HCT116 (cell line): ENCODE measurements around the gene UBR2. TPM values are rescaled to one million over a fixed set of nuclear protein-coding genes. Genes with fewer than 3 reads are reported as not detected.
"Not testable (repeated sequence)": the region's sequence is repeated elsewhere in the genome, so short reads cannot be mapped to it uniquely, and the experiment has no call there.

ENCODE experiments used
- ATAC-seq: fragments of 200-7000 bp; cut with Tn5 transposase; 2 replicates; pipeline ENCODE4 v1.9.1; 2020; ENCODE audit warnings: mild to moderate bottlenecking, moderate library complexity
- BruUV-seq: library from RNA; stranded (reverse); fragments of 400-500 nt; replicated peaks from 2 replicates; lab custom pipeline; 2021; lab: Mats Ljungman, UMichigan
- CTCF ChIA-PET: fragments of 300-600 bp; sonication (Branson Sonifier 250); formaldehyde crosslinking; loops from one replicate; lab custom pipeline; 2021; ENCODE audit warnings: antibody characterized with exemption; lab: Charles Lee
- POLR2A ChIA-PET: fragments of 300-600, 350-600 bp; sonication (Branson Sonifier 250); formaldehyde crosslinking; loops from one replicate; lab custom pipeline; 2021; ENCODE audit warnings: antibody characterized with exemption; lab: Charles Lee
- RAD21 ChIA-PET, 2 experiments: fragments of 300-600 bp; sonication (Branson Sonifier 250); formaldehyde crosslinking; loops; one replicate each; lab custom pipeline; 2023; ENCODE audit warnings: low total read pairs in 2 of 2; ENCODE audit not compliant: uncharacterized antibody in 2 of 2, unreplicated experiment in 2 of 2, low non-redundant PET in 1 of 2; lab: Charles Lee
- DNase-seq: peaks from one replicate; pipeline ENCODE4 v3.0.0-alpha.2; 2010; ENCODE audit warnings: low read depth, low spot score
- H2AFZ ChIP-seq: fragments of 200-600 bp; shearing (Covaris generic), sonication (generic); 2 replicates; pipeline ENCODE4 v1.6.1; 2017; ENCODE audit warnings: low read depth, mixed run types, mixed read lengths, antibody characterized with exemption, low read length; ENCODE audit not compliant: poor library complexity, severe bottlenecking
- H3K27ac ChIP-seq: 2 replicates; pipeline ENCODE4 v1.5.1; 2012; ENCODE audit warnings: low read depth, low read length
- H3K27me3 ChIP-seq: fragments of 200-600 bp; sonication (generic); 2 replicates; pipeline ENCODE4 v1.6.1; 2016; ENCODE audit warnings: mixed run types, low read length, mixed read lengths; ENCODE audit not compliant: insufficient read depth
- H3K36me3 ChIP-seq, 2 experiments: fragments of 200-500 bp in 1 of 2; fragments of 200-600 bp in 1 of 2; sonication (Bioruptor generic) in 1 of 2; sonication (generic) in 1 of 2; 2 replicates each; pipeline versions ENCODE4 v1.5.1 to v1.6.1; 2014 to 2016; ENCODE audit warnings: low read length in 2 of 2, inconsistent platforms in 1 of 2, mixed read lengths in 1 of 2, mixed run types in 1 of 2; ENCODE audit not compliant: insufficient read depth in 2 of 2, control insufficient read depth in 1 of 2
- H3K4me1 ChIP-seq, 2 experiments: fragments of 200-600 bp in 1 of 2; sonication (generic) in 1 of 2; 2 replicates each; pipeline versions ENCODE4 v1.5.1 to v1.6.1; 2012 to 2017; ENCODE audit warnings: low read length in 2 of 2, inconsistent platforms in 1 of 2, mild to moderate bottlenecking in 1 of 2, mixed read lengths in 1 of 2, mixed run types in 1 of 2, moderate library complexity in 1 of 2; ENCODE audit not compliant: insufficient read depth in 2 of 2, control insufficient read depth in 1 of 2
- H3K4me2 ChIP-seq: fragments of 200-600 bp; sonication (generic); 2 replicates; pipeline ENCODE4 v1.6.1; 2017; ENCODE audit warnings: mixed run types, low read length, mixed read lengths
- H3K4me3 ChIP-seq, 2 experiments: fragments of 200-600 bp in 1 of 2; sonication (generic) in 1 of 2; replicated peaks in 1 of 2; 2 replicates each; pipeline ENCODE4 v1.5.1; 2011 to 2016; ENCODE audit warnings: low read length in 2 of 2, control low read depth in 1 of 2, low read depth in 1 of 2, mild to moderate bottlenecking in 1 of 2, mixed read lengths in 1 of 2, mixed run types in 1 of 2
- H3K79me2 ChIP-seq: fragments of 200-600 bp; sonication (generic); 2 replicates; pipeline ENCODE4 v1.6.1; 2017; ENCODE audit warnings: mild to moderate bottlenecking, mixed run types, low read length, moderate library complexity, mixed read lengths; ENCODE audit not compliant: insufficient read depth
- H3K9ac ChIP-seq: fragments of 200-600 bp; sonication (generic); 2 replicates; pipeline ENCODE4 v1.6.1; 2016; ENCODE audit warnings: low read length, mixed read lengths
- H3K9me2 ChIP-seq: fragments of 200-600 bp; sonication (generic), shearing (Covaris generic); 2 replicates; pipeline ENCODE4 v1.6.1; 2017; ENCODE audit warnings: mixed run types, mild to moderate bottlenecking, moderate library complexity; ENCODE audit not compliant: insufficient read depth
- H3K9me3 ChIP-seq, 2 experiments: fragments of 200-500 bp in 1 of 2; fragments of 200-600 bp in 1 of 2; sonication (Bioruptor generic) in 1 of 2; sonication (generic) in 1 of 2; 2 replicates each; pipeline ENCODE4 v1.6.1; 2014 to 2017; ENCODE audit warnings: low read length in 2 of 2, mixed read lengths in 2 of 2, inconsistent platforms in 1 of 2, low read depth in 1 of 2, mild to moderate bottlenecking in 1 of 2, mixed run types in 1 of 2, moderate library complexity in 1 of 2; ENCODE audit not compliant: control insufficient read depth in 1 of 2, insufficient read depth in 1 of 2
- H4K20me1 ChIP-seq: fragments of 200-600 bp; sonication (generic), shearing (Covaris generic); 2 replicates; pipeline ENCODE4 v1.6.1; 2017; ENCODE audit warnings: mixed run types, mild to moderate bottlenecking, moderate library complexity; ENCODE audit not compliant: insufficient read depth
- ZBTB33 ChIP-seq: IDR thresholded peaks from 2 replicates; pipeline ENCODE4 v1.6.1; 2011; ENCODE audit warnings: mild to moderate bottlenecking, low read length, moderate library complexity; ENCODE audit not compliant: insufficient replicate concordance; ENCODE audit errors: extremely low read depth
- ZFX ChIP-seq: fragments of 450-650 bp; IDR thresholded peaks from 2 replicates; pipeline ENCODE4 v1.6.1; 2017
- intact Hi-C: fragments of 100-400 bp; cut with micrococcal nuclease; formaldehyde crosslinking; loops from 2 replicates; pipeline ENCODE4 v1.10.0; 2022
- total RNA-seq: library from RNA; stranded (reverse); gene quantifications from one replicate; pipeline ENCODE4 v1.2.1, GENCODE V29; 2021; ENCODE audit not compliant: unreplicated experiment

UBR2 gene
- total RNA-seq, 1 experiment from 2014 or later, result 20.5 TPM

GRCh38 chr6:42567237-42567636 is 3.4 kb downstream of the UBR2 start:
- POLR2A ChIA-PET, result interaction anchor here (0.7 kb wide), 1 partner anchor 11 kb away, joined by 3 read pairs; no protein-coding TSS in a partner anchor

DNA sequence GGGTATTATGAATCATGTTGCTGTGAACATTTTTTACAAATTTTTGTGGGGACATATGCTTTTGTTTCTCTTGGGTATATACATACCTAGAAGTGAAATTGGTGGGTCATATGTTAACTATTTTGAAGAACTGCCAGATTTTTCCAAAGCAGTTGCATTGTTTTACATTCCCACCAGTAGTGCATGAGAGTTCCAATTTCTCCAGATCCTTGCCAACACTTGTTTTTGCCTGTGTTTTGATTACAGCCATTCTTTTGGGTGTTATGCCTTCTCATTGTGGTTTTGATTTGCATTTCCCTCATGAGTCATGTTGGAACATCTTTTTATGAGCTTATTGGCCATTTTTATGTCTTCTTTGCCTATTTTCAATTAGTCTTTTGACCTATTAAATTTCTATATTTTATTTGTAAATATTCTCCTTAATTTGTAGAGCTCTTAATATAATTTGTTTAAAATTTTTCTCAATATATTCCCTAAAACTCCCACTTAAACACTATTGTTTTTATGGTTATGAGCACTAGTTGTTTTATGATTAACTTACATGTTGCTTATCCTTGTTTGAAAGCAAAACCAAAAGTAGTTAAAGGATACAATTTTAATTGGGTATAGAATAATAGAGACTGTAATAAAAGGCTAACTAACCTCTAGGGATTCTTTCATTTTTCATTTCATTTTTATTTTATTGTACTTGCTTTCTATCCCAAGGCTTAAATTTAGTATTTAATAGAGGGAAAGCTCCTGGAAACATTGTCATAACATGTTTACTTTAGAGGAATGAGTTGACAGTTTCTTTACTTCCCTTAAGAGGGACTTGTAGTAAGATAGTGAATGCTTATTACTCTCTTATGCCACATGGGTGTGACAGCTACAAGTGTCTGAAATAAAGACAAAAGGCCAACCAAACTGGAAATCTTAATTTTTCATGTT is 5.5 kb downstream of the UBR2 start:
- H3K27ac ChIP-seq, result no peak overlapping the region
- ATAC-seq, result no peak

More at GRCh38 chr6:42567237-42567636, 3.4 kb downstream of the UBR2 start:
- intact Hi-C loops, H3K9me3 ChIP-seq, RAD21 ChIA-PET, H3K4me2 ChIP-seq, BruUV-seq, H3K4me3 ChIP-seq, H3K36me3 ChIP-seq, H2AFZ ChIP-seq, DNase-seq, H3K9me2 ChIP-seq, CTCF ChIA-PET, H3K27ac ChIP-seq, H3K27me3 ChIP-seq, H4K20me1 ChIP-seq, ATAC-seq, H3K9ac ChIP-seq: not testable (repeated sequence)
- Histone ChIP-seq H3K4me1 (peaks cover 2 to 22% of the 10 kb centered on the region in 2 experiments; a peak in 2 of 4 replicates), H3K79me2 (peaks cover 78% of the 10 kb centered on the region)

More for the DNA sequence above, 5.5 kb downstream of the UBR2 start:
- Histone ChIP-seq H3K9me2 (no peaks in the 10 kb centered on the region), H3K79me2 (peaks cover 92% of the 10 kb centered on the region), H2AFZ (no peak overlapping the region), H3K4me2 (peak overlapping the region; percentile 1; the same call in 1 of the 2 replicates), H3K4me1 (peaks cover 2 to 15% of the 10 kb centered on the region in 2 experiments; a peak in 2 of 4 replicates), H3K4me3 (no peak overlapping the region), H3K9ac (no peak overlapping the region), H3K27me3 (no peaks in the 10 kb centered on the region), H3K36me3 (peaks cover 2 to 3% of the 10 kb centered on the region in 2 experiments; a peak in 1 of 4 replicates), H3K9me3 (no peaks in the 10 kb centered on the region), H4K20me1 (peaks cover 4% of the 10 kb centered on the region; the same call in 1 of the 2 replicates)
- ChIA-PET CTCF (interaction anchor here (1.2 to 1.3 kb wide), 2 partner anchors 355 to 401 kb away, joined by 3 read pairs; no protein-coding TSS in a partner anchor), POLR2A (no interaction called here), RAD21 (no interaction called here)
- DNase-seq, result no peak
- no peak for TF ChIP-seq ZBTB33
- no peak for TF ChIP-seq ZFX
- intact Hi-C loops, result no loop called here
- no TSS peak for BruUV-seq
